Tibial artery (tissue), 4 donors: ENCODE measurements around the gene DNAI1.

Experiments
- DNase-seq, 2 donors: peaks; one replicate each; pipeline ENCODE4 v3.0.0-alpha.2; 2019
- H3K27ac ChIP-seq, 2 donors: fragments of 200-600 bp; sonication (generic) in 1 of 2; 1 replicate in 1 of 2; 2 replicates in 1 of 2; pipeline ENCODE4 v1.5.1; 2018 to 2019; ENCODE audit warnings: mild to moderate bottlenecking in 1 of 2
- H3K27me3 ChIP-seq, 2 donors: fragments of 200-600 bp; sonication (generic) in 1 of 2; one replicate each; pipeline versions ENCODE4 v1.5.1 to v1.6.0; 2016 to 2019
- H3K36me3 ChIP-seq, 3 donors: fragments of 200-600 bp; sonication (generic) in 2 of 3; one replicate each; pipeline ENCODE4 v1.5.1; 2016 to 2019; ENCODE audit warnings: mild to moderate bottlenecking in 2 of 3
- H3K4me1 ChIP-seq, 4 donors: fragments of 200-600 bp; sonication (generic) in 2 of 4; 1 replicate in 3 of 4; 2 replicates in 1 of 4; pipeline ENCODE4 v1.5.1; 2016 to 2019
- H3K4me3 ChIP-seq, 2 donors: fragments of 200-600 bp; sonication (generic) in 1 of 2; 1 replicate in 1 of 2; 2 replicates in 1 of 2; pipeline ENCODE4 v1.5.1; 2018 to 2019; ENCODE audit warnings: mild to moderate bottlenecking in 2 of 2
- H3K9me3 ChIP-seq, 3 donors: fragments of 200-600 bp; sonication (generic) in 1 of 3; one replicate each; pipeline ENCODE4 v1.5.1; 2016 to 2019
- intact Hi-C: fragments of 100-400 bp; cut with DNase I; formaldehyde crosslinking; loops from one replicate; pipeline ENCODE4 v1.15.0; 2023; ENCODE audit warnings: low total_unique reads
- TF ChIP-seq, protein P1 (sequence below), 2 experiments: fragments of 200-600 bp in 1 of 2; fragments of 450-650 bp in 1 of 2; IDR thresholded peaks; one replicate each; pipeline ENCODE4 v1.5.1; 2017 to 2019; ENCODE audit warnings: antibody characterized with exemption in 2 of 2, mild to moderate bottlenecking in 1 of 2, moderate library complexity in 1 of 2

DNAI1 gene

DNA sequence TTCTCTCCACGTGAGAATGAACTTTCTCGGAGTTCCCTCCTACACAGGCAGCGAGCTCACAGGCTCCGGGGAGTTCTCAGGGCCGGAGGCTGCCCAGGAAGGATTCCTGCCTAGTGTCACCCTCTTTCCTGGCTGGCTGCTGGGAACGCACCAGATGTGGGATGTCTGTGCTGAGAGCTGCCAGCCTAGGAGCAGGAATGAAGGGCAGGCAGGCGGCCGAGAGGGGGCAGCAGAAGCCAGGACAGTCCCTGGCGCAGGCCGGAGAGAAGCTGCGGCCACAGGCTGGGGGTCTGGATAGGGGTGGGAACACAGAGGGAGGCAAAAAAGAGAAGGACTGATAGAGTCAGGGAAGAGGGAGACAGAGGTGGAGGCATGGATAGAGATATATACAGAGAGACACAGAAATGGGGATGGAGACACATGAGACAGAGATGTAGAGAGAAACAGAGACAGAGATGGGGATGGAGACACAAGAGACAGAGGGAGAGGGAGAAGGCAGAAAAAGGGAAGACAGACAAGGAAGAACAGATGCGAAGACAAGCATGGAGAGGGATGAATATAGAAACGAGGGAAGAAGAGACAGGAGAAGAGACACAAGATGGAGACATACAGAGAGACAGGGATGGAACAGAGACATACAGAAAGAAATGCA, 89.5 kb downstream of the DNAI1 start:
- intact Hi-C loops, result loop anchor here (5.0 kb wide), 1 partner anchor 44 kb away; no protein-coding TSS in a partner anchor
- peaks cover 0 to 35% of the 10 kb centered on the region in 2 donors for H3K27me3 ChIP-seq
- peak; percentile 72 to 81 for DNase-seq
- no peak overlapping the region for H3K4me3 ChIP-seq
- TF ChIP-seq, protein P1, sequence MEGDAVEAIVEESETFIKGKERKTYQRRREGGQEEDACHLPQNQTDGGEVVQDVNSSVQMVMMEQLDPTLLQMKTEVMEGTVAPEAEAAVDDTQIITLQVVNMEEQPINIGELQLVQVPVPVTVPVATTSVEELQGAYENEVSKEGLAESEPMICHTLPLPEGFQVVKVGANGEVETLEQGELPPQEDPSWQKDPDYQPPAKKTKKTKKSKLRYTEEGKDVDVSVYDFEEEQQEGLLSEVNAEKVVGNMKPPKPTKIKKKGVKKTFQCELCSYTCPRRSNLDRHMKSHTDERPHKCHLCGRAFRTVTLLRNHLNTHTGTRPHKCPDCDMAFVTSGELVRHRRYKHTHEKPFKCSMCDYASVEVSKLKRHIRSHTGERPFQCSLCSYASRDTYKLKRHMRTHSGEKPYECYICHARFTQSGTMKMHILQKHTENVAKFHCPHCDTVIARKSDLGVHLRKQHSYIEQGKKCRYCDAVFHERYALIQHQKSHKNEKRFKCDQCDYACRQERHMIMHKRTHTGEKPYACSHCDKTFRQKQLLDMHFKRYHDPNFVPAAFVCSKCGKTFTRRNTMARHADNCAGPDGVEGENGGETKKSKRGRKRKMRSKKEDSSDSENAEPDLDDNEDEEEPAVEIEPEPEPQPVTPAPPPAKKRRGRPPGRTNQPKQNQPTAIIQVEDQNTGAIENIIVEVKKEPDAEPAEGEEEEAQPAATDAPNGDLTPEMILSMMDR (IDR thresholded peaks at IDR 0.05), result peak; percentile 74 to 75
- H3K27ac ChIP-seq, result no peak overlapping the region
- no peaks in the 10 kb centered on the region for H3K4me1 ChIP-seq
- H3K36me3 ChIP-seq, result no peaks in the 10 kb centered on the region
- no peaks in the 10 kb centered on the region for H3K9me3 ChIP-seq

DNA sequence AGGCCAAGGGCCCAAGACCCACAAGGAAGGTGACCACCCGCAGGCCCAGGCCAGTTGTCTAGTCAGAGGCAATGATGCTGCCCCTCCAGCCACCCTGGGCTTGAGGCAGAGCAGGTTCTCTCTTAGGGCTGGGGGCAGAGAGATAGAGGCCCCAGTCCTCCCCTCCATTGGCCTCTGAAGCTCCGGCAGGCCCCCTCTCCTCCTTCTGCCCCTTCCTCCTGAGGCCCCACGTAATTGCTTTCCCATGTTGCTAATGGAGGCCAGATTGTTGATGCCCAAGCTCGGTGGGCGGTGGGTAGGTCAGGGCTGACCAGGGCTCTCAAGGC, 90.8 kb downstream of the DNAI1 start:
- H3K4me3 ChIP-seq, result no peak overlapping the region
- H3K27me3 ChIP-seq, result peaks cover 0 to 36% of the 10 kb centered on the region in 2 donors
- H3K9me3 ChIP-seq, result no peaks in the 10 kb centered on the region
- intact Hi-C loops, result loop anchor here (5.0 kb wide), 1 partner anchor 43 kb away; no protein-coding TSS in a partner anchor
- H3K36me3 ChIP-seq, result no peaks in the 10 kb centered on the region
- H3K27ac ChIP-seq, result no peak overlapping the region
- TF ChIP-seq, protein P1 (IDR thresholded peaks at IDR 0.05), result no peak
- DNase-seq, result no peak
- no peaks in the 10 kb centered on the region for H3K4me1 ChIP-seq

DNA sequence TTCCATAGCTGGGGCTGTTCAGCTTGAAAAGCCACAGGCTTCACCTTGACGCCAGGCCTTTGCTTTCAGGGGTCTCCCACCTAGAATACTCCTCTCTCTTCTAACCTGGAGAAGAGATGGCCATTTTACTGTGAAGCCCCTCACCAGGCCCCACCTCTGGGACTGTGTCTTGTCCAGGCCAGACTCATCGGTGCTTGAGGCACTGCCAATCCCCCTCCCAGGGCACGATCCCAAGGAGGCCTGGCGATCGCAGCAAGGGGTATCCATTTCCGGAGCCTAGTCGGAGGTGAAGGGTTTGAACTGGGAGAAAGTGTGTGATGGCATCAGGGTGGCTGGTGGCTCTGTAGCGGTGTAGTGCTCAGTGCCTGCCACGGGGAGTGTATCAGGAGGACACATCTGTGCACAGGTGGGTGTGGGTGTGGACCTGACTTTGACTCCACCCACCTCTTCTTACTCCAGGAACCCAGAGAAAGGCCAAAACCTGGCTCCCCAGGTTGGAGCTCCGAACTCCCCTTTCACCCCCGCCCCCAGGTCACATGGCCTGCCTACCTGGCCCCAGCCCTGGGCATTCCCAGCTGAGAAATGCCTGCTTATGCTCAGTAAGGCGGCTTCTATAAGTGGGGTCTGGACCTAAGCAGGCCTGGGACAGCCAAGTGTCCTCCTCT, 91.5 kb downstream of the DNAI1 start:
- DNase-seq, result peak in 1 of 2 donors; percentile 42
- intact Hi-C loops, result no loop called here
- TF ChIP-seq, protein P1 (IDR thresholded peaks at IDR 0.05), result no peak
- Histone ChIP-seq H3K27ac (no peak overlapping the region), H3K27me3 (peaks cover 0 to 40% of the 10 kb centered on the region in 2 donors), H3K4me3 (no peak overlapping the region), H3K4me1 (no peaks in the 10 kb centered on the region), H3K36me3 (no peaks in the 10 kb centered on the region), H3K9me3 (no peaks in the 10 kb centered on the region)

DNA sequence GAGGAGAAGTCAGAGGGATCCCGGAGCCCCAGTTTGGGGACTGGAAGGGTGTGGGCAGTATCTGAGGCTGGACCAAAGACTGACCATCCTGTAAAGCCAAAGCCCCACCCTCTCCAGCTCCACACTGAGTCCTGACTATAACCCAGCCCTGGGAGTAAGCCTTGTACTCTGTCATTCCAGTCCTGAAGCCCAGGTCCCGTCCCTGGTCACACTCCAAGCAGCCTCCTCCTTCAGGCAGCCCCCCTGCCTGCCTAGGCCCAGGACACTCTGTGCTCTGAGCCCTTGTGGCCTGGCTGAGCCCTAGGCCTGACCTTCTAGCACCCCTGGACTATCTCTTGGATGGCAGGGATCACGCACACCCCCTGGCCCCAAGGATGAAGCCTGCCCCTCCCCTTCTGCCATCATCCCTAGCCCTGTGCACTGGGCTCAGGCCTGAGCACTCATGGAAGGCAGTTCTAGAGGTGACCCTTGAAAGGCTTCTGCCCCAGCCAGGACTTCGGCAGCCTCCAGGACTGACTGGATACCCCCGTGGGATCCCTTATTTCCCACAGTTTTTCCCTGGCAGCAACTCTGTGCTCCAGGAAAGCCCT, 92.2 kb downstream of the DNAI1 start:
- intact Hi-C loops, result no loop called here
- peak in 1 of 2 donors; percentile 45 for DNase-seq
- Histone ChIP-seq H3K9me3 (no peaks in the 10 kb centered on the region), H3K4me1 (no peaks in the 10 kb centered on the region), H3K4me3 (no peak overlapping the region), H3K36me3 (no peaks in the 10 kb centered on the region), H3K27ac (no peak overlapping the region), H3K27me3 (peaks cover 0 to 43% of the 10 kb centered on the region in 2 donors)
- TF ChIP-seq, protein P1 (IDR thresholded peaks at IDR 0.05), result no peak

DNA sequence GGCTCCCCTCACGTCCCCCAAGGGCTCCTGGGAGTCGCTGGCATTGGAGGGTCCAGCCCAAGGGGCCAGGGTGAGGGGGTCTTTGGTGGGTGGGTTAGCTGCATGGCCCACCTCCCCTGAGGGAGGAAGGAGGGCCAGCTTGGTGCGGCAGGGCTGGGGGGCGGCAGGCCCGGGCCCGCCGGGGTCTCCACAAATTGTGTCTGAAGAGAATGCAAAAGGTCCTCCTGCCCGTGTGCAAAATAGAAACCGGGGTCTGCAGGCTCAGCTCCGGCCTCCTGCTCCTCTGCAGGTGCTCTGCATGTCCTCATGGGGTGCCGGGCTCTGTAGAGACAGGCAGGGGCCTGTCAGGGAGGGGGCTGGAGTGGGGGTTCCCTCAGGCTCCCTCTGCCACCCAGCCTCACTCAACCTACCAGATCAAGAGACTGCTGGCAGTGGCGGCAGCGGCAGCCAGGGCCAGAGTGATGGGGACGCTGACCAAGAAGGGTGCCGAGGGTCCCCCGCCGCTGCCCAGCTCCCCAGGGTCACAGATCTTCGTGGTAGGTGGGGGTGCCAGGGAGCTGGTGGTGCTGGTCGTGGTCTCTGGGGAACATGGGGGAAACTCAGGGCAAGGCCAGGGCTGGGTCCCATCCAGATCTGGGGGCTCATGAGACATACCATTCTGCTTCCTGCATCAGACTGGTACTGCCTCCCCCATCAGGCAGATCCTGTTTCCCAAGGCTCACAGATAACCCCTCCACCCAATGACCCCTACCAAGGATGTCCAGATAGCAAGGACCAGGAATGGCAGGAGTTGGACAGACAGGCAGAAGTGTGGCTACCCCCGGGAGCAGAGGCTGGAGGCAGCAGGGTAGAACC, 93.4 kb downstream of the DNAI1 start:
- peak in 1 of 2 donors; percentile 60 for DNase-seq
- Histone ChIP-seq H3K9me3 (no peaks in the 10 kb centered on the region), H3K4me3 (no peak overlapping the region), H3K4me1 (no peaks in the 10 kb centered on the region), H3K36me3 (no peaks in the 10 kb centered on the region), H3K27ac (no peak overlapping the region), H3K27me3 (peaks cover 0 to 43% of the 10 kb centered on the region in 2 donors)
- intact Hi-C loops, result no loop called here
- TF ChIP-seq, protein P1 (IDR thresholded peaks at IDR 0.05), result no peak
